GM12892 (cell line): ENCODE data around the gene LCN12.

Source experiments
- DNase-seq: peaks from one replicate; pipeline ENCODE4 v3.0.0; 2011; ENCODE audit not compliant: insufficient read length
- FAIRE-seq: peaks from 2 replicates; lab custom pipeline; 2011; peaks lifted over from hg19 to GRCh38; lab: Jason Lieb, UNC
- POLR2A ChIP-seq: IDR thresholded peaks from 2 replicates; pipeline ENCODE4 v1.6.1; 2011; ENCODE audit warnings: low read depth, low read length, control low read depth
- POLR2AphosphoS5 ChIP-seq: IDR thresholded peaks from 2 replicates; pipeline ENCODE4 v1.6.1; 2011; ENCODE audit warnings: low read depth, low read length, control low read depth
- TAF1 ChIP-seq: IDR thresholded peaks from 2 replicates; pipeline ENCODE4 v1.6.1; 2011; ENCODE audit warnings: low read depth, mild to moderate bottlenecking, control low read depth, low read length, borderline replicate concordance

Gene LCN12

DNA sequence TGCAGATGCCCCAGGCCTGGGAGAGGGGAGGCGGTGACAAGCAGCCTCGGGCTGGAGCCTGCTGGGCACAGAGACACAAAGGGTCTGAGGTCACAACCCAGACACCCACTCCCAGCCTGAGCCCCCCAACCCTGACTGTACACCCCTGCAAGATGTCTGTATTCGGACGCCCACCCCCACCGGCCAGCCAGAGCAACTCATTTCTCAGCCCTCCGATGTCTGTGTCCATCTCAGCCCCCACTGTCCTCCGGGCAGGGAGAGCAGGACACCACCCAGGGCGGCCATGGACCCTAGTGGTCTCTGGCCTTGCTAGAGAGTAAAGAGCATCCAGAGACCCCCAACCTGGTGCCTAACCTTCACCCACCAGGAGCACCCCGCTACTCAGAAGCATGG lies 3.9 kb downstream of the LCN12 start:
- FAIRE-seq (no peak), DNase-seq (no peak)
- TF ChIP-seq TAF1 (no peak), POLR2AphosphoS5 (no peak), POLR2A (no peak)

DNA sequence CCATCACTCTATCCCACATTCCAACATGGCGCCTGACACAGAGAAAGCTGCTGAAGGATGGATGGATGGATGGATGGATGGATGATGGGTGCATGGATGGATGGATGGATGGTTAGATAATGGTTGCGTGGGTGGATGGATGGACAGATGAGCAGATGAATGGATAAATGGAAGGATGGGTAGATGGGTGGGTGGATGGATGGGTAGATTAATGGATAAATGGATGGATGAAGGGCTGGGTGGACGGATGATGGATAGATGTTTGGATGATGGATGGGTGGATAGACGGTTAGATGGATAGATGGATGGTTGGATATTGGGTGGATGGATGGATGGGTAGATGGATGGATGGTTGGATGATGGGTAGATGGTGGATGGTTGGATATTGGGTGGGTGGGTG lies 4.5 kb downstream of the LCN12 start:
- no peak for TF ChIP-seq POLR2AphosphoS5
- DNase-seq: no peak
- FAIRE-seq: no peak

DNA sequence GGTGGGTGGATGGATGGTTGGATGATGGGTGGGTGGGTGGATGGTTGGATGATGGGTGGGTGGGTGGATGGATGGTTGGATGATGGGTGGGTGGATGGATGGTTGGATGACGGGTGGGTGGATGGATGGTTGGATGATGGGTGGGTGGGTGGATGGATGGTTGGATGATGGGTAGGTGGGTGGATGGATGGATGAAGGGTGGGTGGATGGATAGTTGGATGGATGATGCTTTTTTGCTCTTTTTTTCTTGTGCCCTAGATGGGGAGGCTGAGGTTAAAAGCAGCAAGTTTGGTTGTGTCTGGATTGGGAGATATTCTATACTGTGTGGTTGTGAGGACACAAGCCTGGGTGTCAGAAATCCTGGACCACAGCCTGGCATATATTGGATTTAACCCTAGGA lies 5.4 kb downstream of the LCN12 start:
- DNase-seq (no peak), FAIRE-seq (no peak)
- TF ChIP-seq POLR2A (no peak), TAF1 (no peak), POLR2AphosphoS5 (no peak)

- no peak for DNase-seq
- FAIRE-seq: no peak
- TF ChIP-seq TAF1 (no peak), POLR2AphosphoS5 (no peak), POLR2A (no peak)
Observed at GRCh38 chr9:136957901-136958300, 5.8 kb downstream of the LCN12 start.

GRCh38 chr9:136958473-136958872 lies 6.4 kb downstream of the LCN12 start:
- no peak for FAIRE-seq
- TF ChIP-seq POLR2AphosphoS5 (no peak), TAF1 (no peak), POLR2A (no peak)
- DNase-seq: no peak

GRCh38 chr9:136958898-136959850 lies 7.1 kb downstream of the LCN12 start:
- DNase-seq (no peak), FAIRE-seq (no peak)
- TF ChIP-seq POLR2AphosphoS5 (no peak), TAF1 (no peak), POLR2A (no peak)

DNA sequence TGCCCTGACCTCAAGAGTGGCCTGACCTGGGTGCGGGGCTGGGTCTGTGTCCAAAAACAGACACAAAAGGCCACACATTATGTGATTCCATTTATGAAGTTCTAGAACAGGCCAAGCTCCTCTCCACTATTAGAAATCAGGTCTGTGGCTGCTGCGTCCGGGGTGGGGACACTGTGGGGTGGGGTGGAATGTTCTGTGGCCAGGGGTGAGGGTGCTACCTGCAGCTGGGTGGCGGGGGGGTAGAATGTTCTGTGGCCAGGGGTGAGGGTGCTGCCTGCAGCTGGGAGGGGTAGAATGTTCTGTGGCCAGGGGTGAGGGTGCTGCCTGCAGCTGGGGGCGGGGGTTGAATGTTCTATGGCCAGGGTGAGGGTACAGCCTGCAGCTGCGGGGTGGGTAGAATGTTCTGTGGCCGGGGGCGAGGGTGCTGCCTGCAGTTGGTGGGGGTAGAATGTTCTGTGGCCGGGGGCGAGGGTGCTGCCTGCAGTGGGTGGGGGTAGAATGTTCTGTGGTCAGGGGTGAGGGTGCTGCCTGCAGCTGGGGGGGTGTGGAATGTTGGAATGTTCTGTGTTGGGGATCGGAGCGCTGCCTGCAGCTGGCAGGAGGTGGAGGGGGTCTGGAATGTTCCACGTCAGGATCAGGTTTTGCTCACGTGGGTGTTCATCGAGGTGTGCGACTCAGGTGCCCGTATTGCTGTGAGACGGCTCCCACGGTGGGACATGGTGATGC lies 8.3 kb downstream of the LCN12 start:
- DNase-seq (no peak), FAIRE-seq (no peak)
- TF ChIP-seq POLR2A: no peak

DNA sequence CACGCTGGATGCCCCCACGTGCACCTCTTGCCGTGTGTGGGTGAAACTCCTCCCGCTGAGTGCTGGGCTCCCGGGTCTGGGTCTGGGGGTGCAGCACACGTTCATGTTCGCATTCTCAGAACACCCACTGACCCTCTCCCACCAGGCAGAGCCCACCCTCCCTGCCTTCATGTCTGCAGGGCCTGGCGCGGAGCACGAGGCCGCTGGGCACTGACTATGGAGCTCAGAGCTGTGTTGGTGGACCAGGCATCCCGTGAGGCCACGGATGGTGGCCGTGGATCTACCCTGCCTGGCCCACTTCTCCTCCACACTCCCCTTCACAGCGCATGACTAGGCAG lies 8.8 kb downstream of the LCN12 start:
- TF ChIP-seq TAF1 (no peak), POLR2A (no peak), POLR2AphosphoS5 (no peak)
- DNase-seq (no peak), FAIRE-seq (no peak)

GRCh38 chr9:136961279-136962065 lies 9.4 kb downstream of the LCN12 start:
- DNase-seq: no peak
- no peak for TF ChIP-seq POLR2A
- no peak for TF ChIP-seq TAF1
- no peak for TF ChIP-seq POLR2AphosphoS5
- FAIRE-seq: no peak

- TF ChIP-seq POLR2A (no peak), POLR2AphosphoS5 (no peak), TAF1 (no peak)
- DNase-seq (no peak), FAIRE-seq (no peak)
Observed at GRCh38 chr9:136962163-136962562, 10.1 kb downstream of the LCN12 start.

- FAIRE-seq (no peak), DNase-seq (no peak)
- TF ChIP-seq POLR2AphosphoS5: no peak
- TF ChIP-seq TAF1: no peak
- no peak for TF ChIP-seq POLR2A
Observed at GRCh38 chr9:136962701-136963248, 10.7 kb downstream of the LCN12 start.

- no peak for DNase-seq
- FAIRE-seq: no peak
- TF ChIP-seq POLR2AphosphoS5: no peak
- TF ChIP-seq POLR2A: no peak
- TF ChIP-seq TAF1: no peak
Observed at GRCh38 chr9:136963341-136963740, 11.3 kb downstream of the LCN12 start.
